GM21390 (cell line): Measurements from ENCODE around the gene OR2T34.
A peak's percentile ranks its signal among the peaks of the same experiment; 100 is the strongest.
"Not testable (repeated sequence)": the region's sequence is repeated elsewhere in the genome, so short reads cannot be mapped to it uniquely, and the experiment has no call there.

ENCODE experiments used
- ATAC-seq: cut with Tn5 transposase; IDR thresholded peaks from one replicate; pipeline ENCODE4 v1.9.1; 2021; ENCODE audit not compliant: unreplicated experiment

OR2T34 gene, protein sequence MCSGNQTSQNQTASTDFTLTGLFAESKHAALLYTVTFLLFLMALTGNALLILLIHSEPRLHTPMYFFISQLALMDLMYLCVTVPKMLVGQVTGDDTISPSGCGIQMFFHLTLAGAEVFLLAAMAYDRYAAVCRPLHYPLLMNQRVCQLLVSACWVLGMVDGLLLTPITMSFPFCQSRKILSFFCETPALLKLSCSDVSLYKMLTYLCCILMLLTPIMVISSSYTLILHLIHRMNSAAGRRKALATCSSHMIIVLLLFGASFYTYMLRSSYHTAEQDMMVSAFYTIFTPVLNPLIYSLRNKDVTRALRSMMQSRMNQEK

DNA sequence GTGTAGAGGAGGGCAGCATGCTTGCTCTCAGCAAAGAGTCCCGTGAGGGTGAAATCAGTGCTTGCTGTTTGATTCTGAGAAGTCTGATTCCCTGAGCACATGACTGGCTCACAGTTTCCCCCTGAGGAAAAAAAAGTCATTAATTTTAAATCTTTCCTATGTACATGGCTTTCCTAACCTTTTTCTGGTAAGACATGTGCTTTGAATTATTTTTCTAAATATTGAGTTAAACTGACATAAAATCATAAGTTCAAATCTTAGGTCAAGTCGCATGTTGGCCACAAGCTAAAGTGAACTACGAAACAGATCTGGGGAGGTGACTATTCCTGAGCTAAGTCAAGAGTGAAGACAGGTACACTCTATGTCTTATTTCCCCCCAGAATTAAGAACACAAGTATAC, at the start of gene OR2T34:
Gene OR2T34, minus strand, starts transcription at position 101 of the 400 bp plus-strand sequence. Its CDS starts 0 bp downstream, at position 101.
- ATAC-seq: not testable (repeated sequence)

DNA sequence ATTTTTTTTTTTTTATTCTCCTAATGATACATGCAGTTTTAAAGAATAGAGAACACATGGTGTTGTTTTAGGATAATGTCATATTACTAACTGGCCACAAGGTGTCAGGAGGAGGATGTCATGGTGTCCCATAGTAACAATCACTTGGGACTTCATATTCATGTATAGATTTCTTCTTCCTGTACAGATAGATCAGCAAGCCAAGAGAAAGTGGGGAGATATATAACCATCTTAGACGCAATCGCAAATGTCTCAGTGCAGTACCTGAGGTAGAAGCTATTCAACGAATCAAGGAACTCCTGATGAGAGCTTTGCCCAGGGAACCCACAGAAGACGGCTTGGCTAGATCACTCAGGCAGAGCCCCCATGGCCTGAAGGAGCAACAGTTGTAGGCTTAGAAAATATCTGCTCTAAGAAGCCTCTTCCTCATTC, 48.0 kb upstream of the OR2T34 start:
- ATAC-seq: peak; percentile 97

DNA sequence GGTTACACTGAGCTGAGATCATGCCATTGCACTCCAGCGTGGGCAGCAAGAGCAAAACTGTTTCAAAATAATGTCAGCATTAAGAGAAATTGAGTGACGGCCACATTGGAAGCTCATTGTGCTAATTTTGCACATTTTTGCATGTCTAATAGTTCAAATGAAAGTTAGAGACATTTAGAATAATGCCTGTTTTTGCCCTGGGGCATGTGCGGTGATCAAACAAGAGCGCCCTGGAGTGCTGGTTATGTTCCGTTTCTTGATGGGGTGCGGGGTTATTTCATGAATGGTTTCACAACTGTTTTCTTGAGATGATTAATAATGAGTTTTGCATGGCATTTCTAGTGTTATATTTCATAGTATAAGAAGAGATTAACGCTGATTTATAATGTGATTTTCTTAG, 47.2 kb upstream of the OR2T34 start:
- ATAC-seq: no peak

DNA sequence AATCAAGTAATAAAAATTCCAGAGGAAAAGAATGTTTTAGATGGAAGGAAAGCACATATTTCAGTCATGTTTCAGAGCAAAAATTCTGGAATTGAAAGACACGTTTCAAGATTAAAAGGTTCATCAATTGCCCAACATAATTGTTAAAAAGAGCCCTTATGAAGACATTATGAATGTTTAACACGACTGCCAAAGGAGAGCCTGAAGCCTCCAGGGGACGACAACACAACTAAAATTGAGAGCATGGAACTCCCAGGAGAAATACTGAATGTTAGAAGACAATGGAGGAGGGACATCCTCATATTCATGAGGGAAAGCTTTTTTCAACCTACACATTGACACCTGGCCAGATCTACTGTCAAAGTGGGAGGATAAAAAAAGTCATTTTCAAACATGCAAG, 44.3 kb upstream of the OR2T34 start:
- ATAC-seq: no peak

DNA sequence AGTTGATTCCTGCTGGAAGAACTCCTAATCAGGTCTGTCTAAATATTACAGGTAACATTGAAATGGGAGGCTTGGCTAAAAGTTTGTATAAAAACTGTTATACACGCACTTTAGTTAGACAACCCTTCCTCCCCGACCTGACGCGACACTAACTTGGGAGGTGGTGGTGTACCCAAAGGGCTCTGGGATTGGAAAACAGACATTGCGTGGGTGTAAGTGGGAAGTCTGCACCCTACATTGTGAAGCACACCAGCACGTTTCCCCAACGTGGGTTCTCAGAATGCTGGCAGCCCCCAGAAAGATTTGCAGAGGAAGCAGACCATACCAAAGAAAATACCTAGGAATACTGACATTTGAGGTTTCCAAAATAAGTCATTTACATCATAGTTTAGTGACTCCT, 43.6 kb upstream of the OR2T34 start:
- no peak for ATAC-seq

DNA sequence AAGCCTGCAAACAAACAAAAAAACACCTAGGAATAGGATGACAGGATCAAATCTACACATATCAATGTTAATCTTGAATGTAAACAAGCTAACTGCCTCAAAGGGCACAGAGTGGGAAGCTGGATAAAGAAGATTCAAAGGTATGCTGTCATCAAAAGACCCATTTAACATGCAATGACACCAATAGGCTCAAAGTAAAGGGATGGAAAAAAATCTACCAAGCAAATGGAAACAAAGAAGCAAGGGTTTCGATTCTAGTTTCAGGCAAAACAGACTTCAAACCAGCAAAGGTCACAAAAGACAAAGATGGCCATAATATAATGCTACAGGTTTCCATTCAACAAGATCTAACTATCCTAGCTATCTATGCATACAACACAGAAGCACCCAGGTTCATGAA, 39.2 kb upstream of the OR2T34 start:
- no peak for ATAC-seq

DNA sequence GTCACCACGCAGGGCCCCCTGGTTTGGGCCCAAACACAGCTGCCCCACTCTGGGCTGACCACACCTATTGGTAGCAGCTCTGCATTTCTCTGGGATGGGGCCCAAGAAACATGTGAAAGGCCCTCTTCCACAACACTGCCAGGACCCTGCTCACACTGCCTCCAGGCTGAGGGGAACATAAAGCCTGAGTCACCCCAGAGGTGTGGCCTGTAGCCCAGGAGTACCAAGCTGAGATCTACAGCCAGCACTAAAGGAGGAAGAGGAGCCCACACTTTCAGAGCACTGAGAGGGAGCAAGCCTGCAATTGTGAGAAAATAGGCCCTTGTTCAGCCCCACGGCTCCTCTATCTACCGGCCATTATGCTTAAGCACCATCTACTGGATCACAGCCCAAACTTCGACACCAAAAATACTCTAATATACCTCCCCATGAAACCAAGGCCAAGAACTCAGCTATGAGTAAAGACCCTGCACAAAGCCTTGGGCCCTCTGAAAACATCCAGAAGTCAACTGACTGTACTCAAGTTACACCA, 37.4 kb upstream of the OR2T34 start:
- ATAC-seq: no peak

DNA sequence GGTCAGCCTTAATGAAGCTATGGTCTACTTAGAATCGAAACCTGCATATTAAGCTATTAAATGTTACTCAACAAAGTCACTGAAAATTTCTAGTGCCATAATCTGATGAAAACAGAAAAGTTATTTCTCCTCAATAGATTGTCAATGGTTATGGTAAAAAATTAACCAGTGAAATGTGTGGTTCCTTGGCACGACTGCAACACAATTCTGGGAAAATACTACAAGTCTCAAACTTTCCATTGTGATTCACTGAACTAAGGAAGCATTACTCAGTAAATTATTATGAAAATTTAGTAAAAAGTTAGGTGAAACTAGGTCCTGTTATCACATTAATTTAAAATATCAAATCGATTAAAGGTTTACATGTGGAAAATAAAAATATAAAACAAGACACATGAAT, 35.7 kb upstream of the OR2T34 start:
- ATAC-seq: no peak

DNA sequence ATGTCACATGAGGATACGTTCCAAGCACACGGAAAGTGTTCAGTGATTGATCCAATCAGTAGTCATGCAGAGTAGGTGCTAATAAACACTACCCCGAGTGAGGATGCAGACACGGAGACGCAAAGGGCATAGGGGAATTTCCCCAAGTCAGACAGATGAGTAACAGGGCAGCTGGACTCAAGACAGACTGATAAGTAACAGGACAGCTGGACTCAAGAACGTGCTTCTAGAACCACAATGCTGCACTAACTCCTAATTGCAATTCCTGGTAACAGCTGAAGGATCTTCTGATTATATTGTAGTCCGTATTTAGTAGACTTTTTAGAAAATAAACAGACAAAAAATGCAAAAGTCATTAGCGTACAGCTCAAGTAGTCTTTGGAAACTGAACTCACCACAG, 24.8 kb upstream of the OR2T34 start:
- no peak for ATAC-seq

DNA sequence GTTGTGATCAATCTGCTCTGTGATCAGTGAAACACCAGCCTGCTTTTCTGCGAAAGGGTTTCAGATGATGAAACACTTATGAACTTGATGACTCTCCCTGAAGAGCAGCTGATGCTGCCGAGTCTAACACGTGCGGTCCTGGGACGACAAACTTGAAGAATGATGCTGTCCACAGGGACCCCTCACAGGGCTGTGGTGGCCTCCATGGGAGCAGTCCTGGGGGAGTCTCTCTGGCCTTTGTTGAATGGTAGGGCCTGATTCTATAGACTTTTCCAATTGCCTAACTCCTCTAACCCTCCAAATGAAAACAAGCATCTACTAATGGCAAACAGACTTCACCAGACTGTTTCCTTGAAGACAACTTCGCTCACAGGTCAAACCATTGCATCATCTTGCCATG, 23.0 kb upstream of the OR2T34 start, which contains the start of gene OR2T10:
Gene OR2T10, minus strand, starts transcription at position 112 of the 400 bp plus-strand sequence. CDS start 3,932 bp downstream, outside the sequence.
- ATAC-seq: no peak

DNA sequence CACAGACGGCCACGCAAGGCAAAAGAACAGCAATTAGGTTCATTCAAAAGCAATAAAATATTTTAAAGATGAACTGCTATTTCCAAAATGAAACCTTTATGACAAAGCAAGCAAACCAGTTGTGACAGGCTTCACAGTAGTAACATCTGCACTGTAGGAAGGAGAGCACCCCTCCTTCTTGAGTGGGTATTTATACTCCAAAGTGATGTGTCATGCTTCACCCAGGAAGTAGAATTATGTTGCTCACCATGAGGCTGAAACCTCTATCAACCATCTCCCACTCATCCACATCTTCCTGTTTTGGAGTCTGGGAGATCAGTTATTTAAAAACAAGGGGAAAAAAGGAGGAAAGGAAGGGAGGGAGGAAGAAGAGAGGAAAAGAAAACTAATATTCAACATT, 22.1 kb upstream of the OR2T34 start:
- no peak for ATAC-seq

DNA sequence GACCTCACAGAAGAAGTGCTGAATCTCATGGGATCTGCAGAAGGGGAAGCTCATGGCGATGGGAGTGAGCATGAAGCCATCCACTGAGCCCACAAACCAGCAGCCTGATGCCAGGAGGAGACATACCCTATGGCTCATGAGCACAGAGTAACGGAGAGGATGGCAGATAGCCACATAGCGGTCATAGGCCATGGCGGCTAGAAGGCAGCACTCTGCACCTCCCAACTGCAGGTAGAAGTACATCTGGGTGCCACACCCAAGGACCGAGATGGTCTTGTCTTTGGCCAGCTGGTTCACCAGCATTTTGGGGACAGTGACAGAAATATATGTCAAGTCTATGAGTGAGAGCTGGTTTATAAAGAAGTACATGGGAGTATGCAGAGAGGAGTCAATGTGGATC, 18.7 kb upstream of the OR2T34 start:
- no peak for ATAC-seq

DNA sequence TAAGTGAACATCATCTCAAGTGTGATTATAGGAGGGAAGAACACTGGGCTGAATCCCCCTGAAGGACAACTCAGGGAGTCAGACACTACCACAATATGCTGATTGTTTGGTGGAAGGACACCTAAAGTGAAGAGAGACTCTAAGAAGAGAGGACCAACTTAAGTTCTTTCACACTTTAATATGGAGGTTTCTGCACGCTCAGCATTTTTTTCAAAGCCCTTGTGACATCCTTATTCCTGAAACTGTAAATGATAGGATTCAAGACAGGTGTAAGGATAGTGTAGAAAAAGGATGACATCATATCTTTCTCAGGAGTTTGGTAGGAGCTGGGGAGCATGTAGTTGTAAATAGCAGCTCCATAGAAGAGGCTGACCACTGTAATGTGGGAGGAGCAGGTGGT, 18.1 kb upstream of the OR2T34 start:
- ATAC-seq: no peak

DNA sequence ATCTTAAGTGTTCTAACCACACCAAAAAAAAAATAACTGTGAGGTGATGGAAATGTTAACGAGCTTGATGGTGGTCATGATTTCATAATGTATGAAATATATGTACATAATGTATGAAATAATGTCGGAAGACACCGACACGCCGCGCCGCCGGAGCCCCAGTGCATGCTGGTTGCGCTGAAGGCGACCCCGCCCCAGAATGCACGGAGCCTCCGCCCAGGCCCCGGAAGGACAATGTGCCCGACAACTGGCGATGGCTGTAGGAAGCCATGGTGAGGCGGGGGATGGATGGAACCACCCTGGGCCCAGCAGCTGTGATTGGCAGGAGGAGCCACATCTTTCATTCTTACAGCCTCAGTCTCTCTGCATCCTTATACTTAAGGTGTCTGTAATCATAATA, 15.5 kb upstream of the OR2T34 start:
- ATAC-seq: no peak

DNA sequence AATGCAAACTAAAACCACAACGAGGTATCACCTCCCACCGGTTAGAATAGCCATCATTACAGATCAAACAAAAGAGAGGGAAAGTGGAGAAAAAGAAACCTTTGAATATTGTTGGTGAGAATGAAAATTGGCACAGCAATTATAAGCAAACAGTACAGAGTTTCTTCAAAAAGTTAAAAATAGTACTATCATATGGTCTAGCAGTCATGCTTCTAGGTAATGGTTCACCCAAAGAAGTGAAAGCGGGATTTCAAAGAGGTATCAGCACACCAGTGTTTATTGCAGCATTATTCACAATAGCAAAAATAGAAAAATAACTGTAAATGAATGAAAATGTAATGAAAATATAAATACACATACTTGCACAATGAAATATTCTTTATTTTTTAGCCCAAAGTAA, 14.8 kb upstream of the OR2T34 start:
- no peak for ATAC-seq

DNA sequence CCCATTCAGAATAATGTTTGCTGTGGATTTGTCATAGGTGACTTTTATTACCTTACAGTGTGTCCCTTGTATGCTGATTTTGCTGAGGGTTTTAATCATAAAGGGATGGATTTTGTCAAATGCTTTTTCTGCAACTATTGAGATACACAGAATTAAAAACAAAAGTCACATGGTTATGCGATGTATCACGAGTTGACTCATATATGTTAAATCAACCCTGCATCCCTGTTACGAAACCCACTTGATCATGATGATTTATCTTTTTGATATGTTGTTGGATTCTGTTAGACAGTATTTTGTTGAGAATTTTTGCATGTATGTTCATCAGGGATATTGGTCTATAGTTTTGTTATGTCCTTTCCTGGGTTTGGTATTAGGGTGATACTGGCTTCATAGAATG, 10.7 kb upstream of the OR2T34 start:
- no peak for ATAC-seq

DNA sequence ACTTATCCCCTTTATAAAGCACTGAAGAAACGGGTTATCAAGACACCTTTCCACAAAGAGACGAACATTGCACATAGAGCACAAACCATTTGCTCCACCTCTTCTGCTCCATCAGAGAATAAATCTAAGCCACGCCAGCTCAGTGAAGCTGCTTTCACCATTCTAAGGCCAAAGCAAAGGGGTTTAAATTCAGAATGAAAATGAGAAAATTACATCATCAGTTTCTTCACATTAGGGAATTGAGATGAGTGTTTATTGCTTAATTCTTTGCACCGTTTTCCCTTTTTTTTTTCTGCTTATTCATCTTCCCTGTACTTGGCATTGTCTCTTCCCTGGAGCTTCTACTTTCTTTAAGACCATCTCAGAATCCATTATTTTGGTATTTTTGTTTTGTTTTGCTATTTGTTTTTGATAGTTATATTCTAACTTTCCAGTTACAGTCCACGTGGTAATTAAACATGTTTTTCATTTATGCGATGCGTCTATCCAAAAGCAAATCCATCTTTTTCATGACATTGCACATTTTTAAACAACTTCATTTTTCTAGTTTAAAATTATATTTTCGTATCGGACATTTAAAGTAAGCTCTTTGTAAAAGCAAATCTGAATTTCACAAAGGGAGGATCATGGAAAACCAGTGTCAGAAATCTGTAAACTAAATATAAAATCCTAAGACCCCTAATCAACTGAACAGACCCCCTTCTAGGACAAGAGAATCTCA, 1.9 kb upstream of the OR2T34 start:
- ATAC-seq: no peak

DNA sequence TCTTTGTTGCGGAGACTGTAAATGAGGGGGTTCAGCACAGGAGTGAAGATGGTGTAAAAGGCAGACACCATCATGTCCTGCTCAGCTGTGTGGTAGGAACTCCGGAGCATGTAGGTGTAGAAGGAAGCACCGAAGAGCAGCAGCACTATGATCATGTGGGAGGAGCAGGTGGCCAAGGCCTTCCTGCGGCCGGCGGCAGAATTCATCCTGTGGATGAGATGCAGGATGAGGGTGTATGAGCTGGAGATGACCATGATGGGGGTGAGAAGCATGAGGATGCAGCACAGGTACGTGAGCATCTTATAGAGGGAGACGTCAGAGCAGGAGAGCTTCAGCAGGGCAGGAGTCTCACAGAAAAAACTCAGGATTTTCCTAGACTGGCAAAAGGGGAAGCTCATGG, 701 bp downstream of the OR2T34 start:
- not testable (repeated sequence) for ATAC-seq

DNA sequence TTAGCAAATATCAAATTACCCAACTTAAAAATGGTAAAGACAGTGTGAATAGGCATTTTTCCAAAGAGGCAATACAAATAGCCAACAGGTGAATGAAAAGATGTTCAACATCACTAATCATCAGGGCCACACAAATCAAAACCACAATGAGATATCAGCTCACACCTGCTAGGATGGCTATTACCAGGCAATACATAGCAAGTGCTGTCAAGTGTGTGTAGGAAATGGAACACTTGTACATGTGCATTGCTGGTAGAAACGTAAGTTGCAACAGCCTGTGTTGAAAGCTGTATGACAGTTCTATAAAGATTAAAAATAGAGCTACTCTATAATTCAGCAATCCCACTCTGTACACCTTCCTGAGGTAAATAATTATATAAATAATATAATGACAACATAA, 2.5 kb downstream of the OR2T34 start:
- ATAC-seq: peak; percentile 95

DNA sequence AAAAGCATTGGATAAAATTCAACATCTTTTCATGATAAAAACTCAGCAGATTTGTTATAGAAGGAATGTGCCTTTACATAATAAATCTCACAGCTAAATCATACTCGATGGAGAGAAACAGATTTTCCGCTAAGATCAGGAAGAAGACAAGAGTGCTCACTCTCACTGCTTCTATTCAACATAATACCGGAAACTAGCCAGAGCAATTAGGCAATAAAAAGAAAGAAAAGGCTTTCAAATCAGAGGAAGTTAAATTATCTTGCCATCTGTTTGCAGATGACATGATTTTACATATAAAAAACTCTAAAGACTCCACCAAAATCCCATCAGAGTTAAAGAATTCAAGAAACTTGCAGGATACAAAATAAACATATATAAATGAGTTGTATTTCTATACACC, 3.7 kb downstream of the OR2T34 start:
- ATAC-seq: not testable (repeated sequence)

DNA sequence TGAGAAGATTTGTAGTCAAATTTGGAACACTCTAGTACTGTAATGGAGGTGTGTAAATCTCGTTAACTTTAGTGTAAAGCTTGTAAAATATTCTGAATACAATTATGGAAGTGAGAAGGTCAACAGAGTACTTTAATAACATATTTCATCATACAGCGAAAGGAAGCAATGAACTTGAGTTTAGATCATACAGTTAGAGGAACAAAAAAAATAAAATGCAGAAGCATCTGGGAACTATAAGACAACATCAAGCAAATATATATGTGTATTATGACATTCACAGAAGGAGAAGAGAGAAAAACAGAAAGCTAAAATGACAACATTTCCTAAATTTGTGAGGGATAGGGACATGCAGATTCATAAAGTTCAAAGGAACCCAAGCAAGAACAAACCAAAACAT, 5.5 kb downstream of the OR2T34 start:
- not testable (repeated sequence) for ATAC-seq
